GM12878 (cell line): ENCODE measurements around the gene MEGF11. TPM values are rescaled to one million over a fixed set of nuclear protein-coding genes. Genes with fewer than 3 reads are reported as not detected.

Experiments
- ATAC-seq: fragments of 200-7000 bp; cut with Tn5 transposase; 3 replicates; pipeline ENCODE4 v1.9.1; 2020; ENCODE audit warnings: mild to moderate bottlenecking, moderate library complexity
- BruUV-seq: library from RNA; stranded (reverse); fragments of 400-500 nt; replicated peaks from 2 replicates; lab custom pipeline; 2021; lab: Mats Ljungman, UMichigan
- CTCF ChIA-PET: fragments of 300-600 bp; sonication (Branson Sonifier 250); formaldehyde crosslinking; extraction: SDS; loops from one replicate; lab custom pipeline; 2021; ENCODE audit warnings: inconsistent platforms; lab: Yijun Ruan, JAX
- POLR2A ChIA-PET: fragments of 350-600 bp; formaldehyde crosslinking; extraction: SDS; loops from one replicate; lab custom pipeline; 2021; ENCODE audit warnings: inconsistent platforms; lab: Charles Lee
- RAD21 ChIA-PET: fragments of 300-600 bp; sonication (Branson Sonifier 250); formaldehyde crosslinking; loops from one replicate; lab custom pipeline; 2023; ENCODE audit warnings: antibody characterized with exemption; ENCODE audit not compliant: unreplicated experiment; lab: Charles Lee
- SMC1A ChIA-PET: fragments of 300-600 bp; sonication (Branson Sonifier 250); formaldehyde crosslinking; loops from one replicate; lab custom pipeline; 2023; ENCODE audit not compliant: unreplicated experiment, uncharacterized antibody; lab: Charles Lee
- DNase-seq: peaks from one replicate; pipeline ENCODE4 v3.0.0-alpha.2; 2011; ENCODE audit warnings: low read depth, low spot score
- FAIRE-seq: peaks from 3 replicates; lab custom pipeline; 2011; peaks lifted over from hg19 to GRCh38; lab: Jason Lieb, UNC
- H2AFZ ChIP-seq: 2 replicates; pipeline ENCODE4 v1.6.0; 2011; ENCODE audit warnings: low read depth, low read length, control low read depth; ENCODE audit not compliant: control insufficient read depth
- H3K27ac ChIP-seq: 2 replicates; pipeline ENCODE4 v1.5.1; 2011; ENCODE audit warnings: control low read depth; ENCODE audit not compliant: control insufficient read depth, insufficient read depth
- H3K27me3 ChIP-seq, 2 experiments: replicated peaks in 1 of 2; 2 replicates each; pipeline versions ENCODE4 v1.6.0 to v1.6.1; 2011; ENCODE audit warnings: low read length in 1 of 2; ENCODE audit not compliant: control insufficient read depth in 2 of 2, insufficient read depth in 2 of 2
- H3K36me3 ChIP-seq, 2 experiments: 2 replicates each; pipeline ENCODE4 v1.5.1; 2011; ENCODE audit warnings: low read length in 1 of 2; ENCODE audit not compliant: control insufficient read depth in 2 of 2, insufficient read depth in 2 of 2
- H3K4me1 ChIP-seq: 2 replicates; pipeline ENCODE4 v1.6.1; 2011; ENCODE audit warnings: mild to moderate bottlenecking, low read length, moderate library complexity, mixed read lengths; ENCODE audit not compliant: control insufficient read depth, insufficient read depth
- H3K4me2 ChIP-seq: 2 replicates; pipeline ENCODE4 v1.6.0; 2011; ENCODE audit warnings: control low read depth; ENCODE audit not compliant: control insufficient read depth, insufficient read depth
- H3K4me3 ChIP-seq: fragments of 200-600 bp; sonication (generic); 2 replicates; pipeline ENCODE4 v1.5.1; 2016
- H3K79me2 ChIP-seq: 2 replicates; pipeline ENCODE4 v1.6.0; 2011; ENCODE audit warnings: low read length; ENCODE audit not compliant: control insufficient read depth, insufficient read depth
- H3K9ac ChIP-seq: 2 replicates; pipeline ENCODE4 v1.8.0; 2011; ENCODE audit warnings: low read length, control low read depth, mixed read lengths; ENCODE audit not compliant: control insufficient read depth, insufficient read depth
- H3K9me3 ChIP-seq: replicated peaks from 3 replicates; pipeline ENCODE4 v1.5.1; 2011; ENCODE audit warnings: mild to moderate bottlenecking, low read length; ENCODE audit not compliant: control insufficient read depth, insufficient read depth
- H4K20me1 ChIP-seq: 2 replicates; pipeline ENCODE4 v1.6.0; 2011; ENCODE audit not compliant: control insufficient read depth, insufficient read depth
- BHLHE40 ChIP-seq, 2 experiments: fragments of 450-650 bp in 1 of 2; IDR thresholded peaks; 2 replicates each; pipeline ENCODE4 v1.6.1; 2011 to 2017; ENCODE audit warnings: low read depth in 2 of 2, borderline replicate concordance in 1 of 2, improper control_type of control experiment in 1 of 2, low read length in 1 of 2, mild to moderate bottlenecking in 1 of 2
- CREB1 ChIP-seq: IDR thresholded peaks from 2 replicates; pipeline ENCODE4 v1.6.1; 2012; ENCODE audit warnings: low read depth, mild to moderate bottlenecking, inconsistent platforms
- CREM ChIP-seq: IDR thresholded peaks from 2 replicates; pipeline ENCODE4 v1.6.1; 2014; ENCODE audit warnings: antibody characterized with exemption, low read depth
- EGR1 ChIP-seq, 2 experiments: IDR thresholded peaks; 1 replicate in 1 of 2; 2 replicates in 1 of 2; pipeline ENCODE4 v1.6.1; 2011 to 2012; ENCODE audit warnings: low read depth in 2 of 2, low read length in 2 of 2, borderline replicate concordance in 1 of 2, mild to moderate bottlenecking in 1 of 2, moderate library complexity in 1 of 2
- FOXK2 ChIP-seq: fragments of 450-650 bp; IDR thresholded peaks from 2 replicates; pipeline ENCODE4 v1.6.1; 2017; ENCODE audit warnings: mild to moderate bottlenecking, moderate library complexity
- IRF4 ChIP-seq: IDR thresholded peaks from 2 replicates; pipeline ENCODE4 v1.6.1; 2011; ENCODE audit warnings: low read depth, low read length
- LARP7 ChIP-seq: fragments of 450-650 bp; IDR thresholded peaks from 2 replicates; pipeline ENCODE4 v1.6.1; 2017; ENCODE audit warnings: mild to moderate bottlenecking
- MXI1 ChIP-seq: fragments of 150-350 bp; IDR thresholded peaks from 2 replicates; pipeline ENCODE4 v1.6.1; 2011; ENCODE audit warnings: low read depth, mild to moderate bottlenecking, inconsistent platforms, low read length, improper control_type of control experiment
- NFYB ChIP-seq: IDR thresholded peaks from 2 replicates; pipeline ENCODE4 v1.6.1; 2011; ENCODE audit warnings: low read depth, mild to moderate bottlenecking, low read length, improper control_type of control experiment, moderate library complexity; ENCODE audit not compliant: insufficient read depth
- NR2C2 ChIP-seq: IDR thresholded peaks from 2 replicates; pipeline ENCODE4 v1.6.1; 2011; ENCODE audit warnings: borderline replicate concordance, low read depth; ENCODE audit not compliant: control insufficient read depth, insufficient read length
- NRF1 ChIP-seq: conservative IDR thresholded peaks from 2 replicates; pipeline ENCODE4 v1.6.1; 2011; ENCODE audit warnings: mild to moderate bottlenecking, low read depth, low read length, improper control_type of control experiment
- RUNX3 ChIP-seq: IDR thresholded peaks from 2 replicates; pipeline ENCODE4 v1.6.1; 2012; ENCODE audit warnings: low read length, inconsistent platforms
- SUZ12 ChIP-seq: fragments of 200-600 bp; sonication (generic); IDR thresholded peaks from one replicate; pipeline ENCODE4 v1.6.1; 2018; ENCODE audit warnings: antibody characterized with exemption, mild to moderate bottlenecking; ENCODE audit not compliant: unreplicated experiment
- TCF12 ChIP-seq: IDR thresholded peaks from 2 replicates; pipeline ENCODE4 v1.6.1; 2011; ENCODE audit warnings: low read depth, mild to moderate bottlenecking, low read length
- WGBS: methylation state at CpG from one replicate; pipeline ENCODE4 v1.1.6; 2016; ENCODE audit warnings: low lambda C conversion rate; ENCODE audit not compliant: insufficient replicate concordance, insufficient coverage; ENCODE audit errors: missing lambda C conversion rate; 5-methylcytosine and 5-hydroxymethylcytosine counted together
- in situ Hi-C: fragments of 300-500 bp; cut with MboI; formaldehyde crosslinking; loops from 9 replicates; pipeline ENCODE4 v1.14.3; 2018; ENCODE audit warnings: mixed read lengths
- intact Hi-C: fragments of 100-400 bp; cut with micrococcal nuclease; formaldehyde crosslinking; loops from one replicate; pipeline ENCODE4 v1.14.2; 2022; ENCODE audit not compliant: unreplicated experiment
- polyA plus RNA-seq, 11 experiments: library from polyadenylated mRNA; depleted of rRNA in 4 of 11; unstranded in 6 of 11; stranded (reverse) in 5 of 11; fragments of >200 nt; fragmentation: Nextera tagmentation in 4 of 11; fragmentation: Illumina TruSeq in 1 of 11; extraction: Ambion mirVana in 4 of 11; extraction: Trizol in 1 of 11; gene quantifications; 1 replicate in 1 of 11; 2 replicates in 10 of 11; pipeline versions ENCODE4 v1.2.1 to v1.2.3, GENCODE V29; 2011 to 2016; ENCODE audit warnings: inconsistent platforms in 2 of 11, missing spikeins in 2 of 11, low read depth in 1 of 11
- total RNA-seq, 4 experiments: library from RNA; depleted of rRNA in 3 of 4; stranded (reverse); fragments of >200 nt in 3 of 4; fragmentation: Illumina TruSeq in 1 of 4; extraction: Trizol in 1 of 4; gene quantifications; 2 replicates each; pipeline versions ENCODE4 v1.2.1 to v1.2.3, GENCODE V29; 2013 to 2021
- TF ChIP-seq, protein P1 (sequence below): IDR thresholded peaks from 2 replicates; pipeline ENCODE4 v1.6.1; 2012; ENCODE audit warnings: low read length, inconsistent platforms
- TF ChIP-seq, protein P2 (sequence below): fragments of 450-650 bp; IDR thresholded peaks from 2 replicates; pipeline ENCODE4 v1.6.1; 2018; ENCODE audit warnings: borderline replicate concordance, mild to moderate bottlenecking; ENCODE audit not compliant: partially characterized antibody
- TF ChIP-seq, protein P3 (sequence below): fragments of 450-650 bp; IDR thresholded peaks from 2 replicates; pipeline ENCODE4 v1.6.1; 2018; ENCODE audit warnings: mild to moderate bottlenecking, low read depth, moderate library complexity; ENCODE audit not compliant: partially characterized antibody

Gene MEGF11
- total and polyA plus RNA-seq, 10 of the 15 experiments (the other 5 are each of a cell fraction or from before 2014, with no cell fraction given) = 0.03 to 1.7 (median 0.49) TPM

DNA sequence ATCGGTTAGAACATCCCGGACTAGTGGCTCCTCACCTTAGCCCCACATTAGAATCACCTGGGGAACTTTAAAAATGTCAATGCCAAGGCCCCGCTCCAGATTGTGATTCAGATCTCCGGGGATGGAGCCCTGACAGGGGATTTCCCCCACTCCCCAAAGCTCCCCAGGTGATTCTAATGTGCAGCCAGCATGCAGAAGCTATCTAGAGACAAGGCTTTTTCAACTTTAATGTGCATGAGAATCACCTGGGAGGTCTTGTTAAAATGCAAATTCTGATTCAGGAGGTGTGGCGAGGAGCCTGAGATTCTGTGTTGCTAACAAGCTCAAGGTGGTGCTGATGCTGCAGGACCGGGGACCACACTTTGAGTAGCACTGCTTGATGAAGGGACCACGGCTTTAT, 227.6 kb downstream of the MEGF11 start:
- Histone ChIP-seq H3K79me2 (no peaks in the 10 kb centered on the region), H2AFZ (no peak overlapping the region), H3K27ac (no peak overlapping the region), H4K20me1 (no peaks in the 10 kb centered on the region), H3K27me3 (no peaks in the 10 kb centered on the region; a peak in 2 of 4 replicates), H3K4me1 (no peaks in the 10 kb centered on the region), H3K4me3 (no peak overlapping the region), H3K9ac (no peak overlapping the region), H3K4me2 (no peak overlapping the region), H3K36me3 (no peaks in the 10 kb centered on the region), H3K9me3 (no peaks in the 10 kb centered on the region)
- 0% methylated on average over 7 of the region's 7 CpGs for WGBS
- CTCF ChIA-PET = interaction anchor here (0.7 kb wide), 1 partner anchor 109 kb away, joined by 3 read pairs; no protein-coding TSS in a partner anchor
- SMC1A ChIA-PET = no interaction called here
- no TSS peak for BruUV-seq
- RAD21 ChIA-PET = no interaction called here
- no peak for FAIRE-seq
- in situ Hi-C loops = no loop called here
- POLR2A ChIA-PET = no interaction called here
- intact Hi-C loops = no loop called here
- no peak for DNase-seq
- no peak; the same call in 2 of the 3 replicates for ATAC-seq
- TF ChIP-seq RUNX3 (no peak), LARP7 (no peak), SUZ12 (no peak), CREB1 (no peak), NR2C2 (no peak), TCF12 (no peak), CREM (no peak), MXI1 (no peak), EGR1 (IDR thresholded peaks at IDR 0.05; ENCODE audit: borderline replicate concordance in 1 of 2, low read depth in 2 of 2, low read length in 2 of 2) (no peak), NRF1 (no peak), NFYB (no peak), IRF4 (no peak), FOXK2 (no peak), BHLHE40 (IDR thresholded peaks at IDR 0.05; ENCODE audit: borderline replicate concordance in 1 of 2, low read depth in 2 of 2, low read length in 1 of 2) (no peak)
- TF ChIP-seq, protein P1, sequence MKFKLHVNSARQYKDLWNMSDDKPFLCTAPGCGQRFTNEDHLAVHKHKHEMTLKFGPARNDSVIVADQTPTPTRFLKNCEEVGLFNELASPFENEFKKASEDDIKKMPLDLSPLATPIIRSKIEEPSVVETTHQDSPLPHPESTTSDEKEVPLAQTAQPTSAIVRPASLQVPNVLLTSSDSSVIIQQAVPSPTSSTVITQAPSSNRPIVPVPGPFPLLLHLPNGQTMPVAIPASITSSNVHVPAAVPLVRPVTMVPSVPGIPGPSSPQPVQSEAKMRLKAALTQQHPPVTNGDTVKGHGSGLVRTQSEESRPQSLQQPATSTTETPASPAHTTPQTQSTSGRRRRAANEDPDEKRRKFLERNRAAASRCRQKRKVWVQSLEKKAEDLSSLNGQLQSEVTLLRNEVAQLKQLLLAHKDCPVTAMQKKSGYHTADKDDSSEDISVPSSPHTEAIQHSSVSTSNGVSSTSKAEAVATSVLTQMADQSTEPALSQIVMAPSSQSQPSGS = no peak
- TF ChIP-seq, protein P2, sequence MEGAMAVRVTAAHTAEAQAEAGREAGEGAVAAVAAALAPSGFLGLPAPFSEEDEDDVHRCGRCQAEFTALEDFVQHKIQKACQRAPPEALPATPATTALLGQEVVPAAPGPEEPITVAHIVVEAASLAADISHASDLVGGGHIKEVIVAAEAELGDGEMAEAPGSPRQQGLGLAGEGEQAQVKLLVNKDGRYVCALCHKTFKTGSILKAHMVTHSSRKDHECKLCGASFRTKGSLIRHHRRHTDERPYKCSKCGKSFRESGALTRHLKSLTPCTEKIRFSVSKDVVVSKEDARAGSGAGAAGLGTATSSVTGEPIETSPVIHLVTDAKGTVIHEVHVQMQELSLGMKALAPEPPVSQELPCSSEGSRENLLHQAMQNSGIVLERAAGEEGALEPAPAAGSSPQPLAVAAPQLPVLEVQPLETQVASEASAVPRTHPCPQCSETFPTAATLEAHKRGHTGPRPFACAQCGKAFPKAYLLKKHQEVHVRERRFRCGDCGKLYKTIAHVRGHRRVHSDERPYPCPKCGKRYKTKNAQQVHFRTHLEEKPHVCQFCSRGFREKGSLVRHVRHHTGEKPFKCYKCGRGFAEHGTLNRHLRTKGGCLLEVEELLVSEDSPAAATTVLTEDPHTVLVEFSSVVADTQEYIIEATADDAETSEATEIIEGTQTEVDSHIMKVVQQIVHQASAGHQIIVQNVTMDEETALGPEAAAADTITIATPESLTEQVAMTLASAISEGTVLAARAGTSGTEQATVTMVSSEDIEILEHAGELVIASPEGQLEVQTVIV = no peak
- TF ChIP-seq, protein P3, sequence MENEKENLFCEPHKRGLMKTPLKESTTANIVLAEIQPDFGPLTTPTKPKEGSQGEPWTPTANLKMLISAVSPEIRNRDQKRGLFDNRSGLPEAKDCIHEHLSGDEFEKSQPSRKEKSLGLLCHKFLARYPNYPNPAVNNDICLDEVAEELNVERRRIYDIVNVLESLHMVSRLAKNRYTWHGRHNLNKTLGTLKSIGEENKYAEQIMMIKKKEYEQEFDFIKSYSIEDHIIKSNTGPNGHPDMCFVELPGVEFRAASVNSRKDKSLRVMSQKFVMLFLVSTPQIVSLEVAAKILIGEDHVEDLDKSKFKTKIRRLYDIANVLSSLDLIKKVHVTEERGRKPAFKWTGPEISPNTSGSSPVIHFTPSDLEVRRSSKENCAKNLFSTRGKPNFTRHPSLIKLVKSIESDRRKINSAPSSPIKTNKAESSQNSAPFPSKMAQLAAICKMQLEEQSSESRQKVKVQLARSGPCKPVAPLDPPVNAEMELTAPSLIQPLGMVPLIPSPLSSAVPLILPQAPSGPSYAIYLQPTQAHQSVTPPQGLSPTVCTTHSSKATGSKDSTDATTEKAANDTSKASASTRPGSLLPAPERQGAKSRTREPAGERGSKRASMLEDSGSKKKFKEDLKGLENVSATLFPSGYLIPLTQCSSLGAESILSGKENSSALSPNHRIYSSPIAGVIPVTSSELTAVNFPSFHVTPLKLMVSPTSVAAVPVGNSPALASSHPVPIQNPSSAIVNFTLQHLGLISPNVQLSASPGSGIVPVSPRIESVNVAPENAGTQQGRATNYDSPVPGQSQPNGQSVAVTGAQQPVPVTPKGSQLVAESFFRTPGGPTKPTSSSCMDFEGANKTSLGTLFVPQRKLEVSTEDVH = no peak
